ENCODE measurements around the gene NDOR1. TPM values are rescaled to one million over a fixed set of nuclear protein-coding genes. Genes with fewer than 3 reads are reported as not detected.

NDOR1 gene
- total and polyA plus RNA-seq, 2 donors (not counting 3 experiments of a cell fraction or from before 2014, with no cell fraction given), result 13.5 to 26.7 TPM

- Histone ChIP-seq H3K79me2 (ENCODE audit: control insufficient read depth, insufficient read depth, low read length) (peaks cover 12% of the 10 kb centered on the region), H3K36me3 (ENCODE audit: control insufficient read depth in 2 of 2, extremely low read depth in 1 of 2, insufficient read depth in 2 of 2, low read length in 2 of 2) (peaks cover 0 to 14% of the 10 kb centered on the region in 2 experiments), H3K4me1 (ENCODE audit: control insufficient read depth, extremely low read depth, insufficient read depth, low read length) (peaks cover 9% of the 10 kb centered on the region), H3K4me3 (replicated peaks in 1 of 3; ENCODE audit: insufficient read depth in 1 of 3, low read depth in 1 of 3, low read length in 3 of 3) (no peak overlapping the region), H4K20me1 (replicated peaks; ENCODE audit: control insufficient read depth, extremely low read depth, insufficient read depth, low read length) (no peaks in the 10 kb centered on the region), H3K4me2 (ENCODE audit: insufficient read depth, low read length) (no peak overlapping the region), H3K9me3 (replicated peaks; ENCODE audit: control insufficient read depth, insufficient read depth, low read length) (no peaks in the 10 kb centered on the region), H3K27me3 (ENCODE audit: control insufficient read depth in 2 of 2, insufficient read depth in 2 of 2, low read length in 2 of 2) (no peaks in the 10 kb centered on the region), H3K9ac (replicated peaks; ENCODE audit: extremely low read depth, insufficient read depth, low read length) (no peak overlapping the region), H3K27ac (ENCODE audit: insufficient read depth, low read depth, low read length) (no peak overlapping the region), H3K9me1 (replicated peaks; ENCODE audit: control insufficient read depth, extremely low read depth, insufficient read depth, low read length) (no peaks in the 10 kb centered on the region), H2AFZ (ENCODE audit: low read depth, low read length) (no peak overlapping the region)
- no TSS peak for BruUV-seq (replicated peaks)
- ChIA-PET CTCF (interaction anchor here (2.0 kb wide), 1 partner anchor 43 kb away, joined by 6 read pairs; no protein-coding TSS in a partner anchor), POLR2A (no interaction called here)
- TF ChIP-seq MYC (IDR thresholded peaks at IDR 0.05; ENCODE audit: low read depth, low read length) (no peak), EZH2 (IDR thresholded peaks at IDR 0.05; ENCODE audit: borderline replicate concordance, low read depth, low read length, severe bottlenecking) (no peak), JUN (IDR thresholded peaks at IDR 0.05; ENCODE audit: borderline replicate concordance, insufficient read depth, insufficient read length, low read depth) (no peak), POLR2AphosphoS5 (IDR thresholded peaks at IDR 0.05; ENCODE audit: insufficient read depth, low read depth, low read length) (no peak), FOS (IDR thresholded peaks at IDR 0.05; ENCODE audit: borderline replicate concordance, insufficient read depth, low read length) (no peak), GATA2 (IDR thresholded peaks at IDR 0.05; ENCODE audit: insufficient read depth, insufficient read length, low read depth, low read length) (no peak), CTCF (IDR thresholded peaks at IDR 0.05; ENCODE audit: extremely low read depth in 1 of 2, insufficient read depth in 1 of 2, low read depth in 1 of 2, low read length in 2 of 2) (no peak)
- intact Hi-C loops (cut with micrococcal nuclease) (no loop called here), dilution Hi-C loops (cut with MboI; ENCODE audit: extremely low pct_ligation_motif_present, low sequenced_read_pairs) (no loop called here)
- DNase-seq (ENCODE audit: low read depth, low spot score) (no peak), FAIRE-seq (no peak)
These were observed 11.7 kb upstream of the NDOR1 start for GRCh38 chr9:137193771-137194170.

Measured in endothelial cell of umbilical vein (primary cell).